Endothelial cell of umbilical vein (primary cell): ENCODE measurements around the gene TMEM121B. TPM values are rescaled to one million over a fixed set of nuclear protein-coding genes. Genes with fewer than 3 reads are reported as not detected.

Experiments
- BruUV-seq: library from RNA; stranded (reverse); fragments of 400-500 nt; replicated peaks from 2 replicates; lab custom pipeline; 2021; lab: Mats Ljungman, UMichigan
- CTCF ChIA-PET: fragments of 300-600, 350-600 bp; sonication (Branson Sonifier 250); formaldehyde crosslinking; loops from one replicate; lab custom pipeline; 2021; ENCODE audit warnings: antibody characterized with exemption, inconsistent platforms; lab: Charles Lee
- POLR2A ChIA-PET: fragments of 300-600, 350-600 bp; sonication (Branson Sonifier 250); formaldehyde crosslinking; loops from one replicate; lab custom pipeline; 2021; ENCODE audit warnings: antibody characterized with exemption, inconsistent platforms; lab: Charles Lee
- DNase-seq: peaks from one replicate; pipeline ENCODE4 v3.0.0-alpha.2; 2011; ENCODE audit warnings: low read depth, low spot score
- FAIRE-seq: peaks from 2 replicates; lab custom pipeline; 2011; peaks lifted over from hg19 to GRCh38; lab: Jason Lieb, UNC
- H2AFZ ChIP-seq: 2 replicates; pipeline ENCODE4 v1.6.0; 2012; ENCODE audit warnings: low read depth, low read length, control low read depth, inconsistent platforms
- H3K27ac ChIP-seq: 2 replicates; pipeline ENCODE4 v1.5.1; 2011; ENCODE audit warnings: low read depth, mild to moderate bottlenecking, control low read depth, low read length, moderate library complexity; ENCODE audit not compliant: insufficient read depth
- H3K27me3 ChIP-seq, 2 experiments: 2 replicates each; pipeline versions ENCODE4 v1.6.0 to v1.6.1; 2011; ENCODE audit warnings: low read length in 2 of 2, mixed read lengths in 1 of 2; ENCODE audit not compliant: control insufficient read depth in 2 of 2, insufficient read depth in 2 of 2
- H3K36me3 ChIP-seq, 2 experiments: 2 replicates in 1 of 2; 3 replicates in 1 of 2; pipeline ENCODE4 v1.5.1; 2011; ENCODE audit warnings: low read length in 2 of 2, mild to moderate bottlenecking in 1 of 2, moderate library complexity in 1 of 2; ENCODE audit not compliant: control insufficient read depth in 2 of 2, insufficient read depth in 2 of 2; ENCODE audit errors: extremely low read depth in 1 of 2
- H3K4me1 ChIP-seq: 3 replicates; pipeline ENCODE4 v1.5.1; 2011; ENCODE audit warnings: mild to moderate bottlenecking, low read length; ENCODE audit not compliant: control insufficient read depth, insufficient read depth; ENCODE audit errors: extremely low read depth
- H3K4me2 ChIP-seq: 2 replicates; pipeline ENCODE4 v1.6.1; 2011; ENCODE audit warnings: low read length, control low read depth, mixed read lengths; ENCODE audit not compliant: insufficient read depth
- H3K4me3 ChIP-seq, 3 experiments: fragments of 200-600 bp in 1 of 3; sonication (generic), shearing (Covaris generic) in 1 of 3; replicated peaks in 1 of 3; 2 replicates each; pipeline ENCODE4 v1.5.1; 2011 to 2016; ENCODE audit warnings: control low read depth in 3 of 3, low read length in 3 of 3, mild to moderate bottlenecking in 2 of 3, inconsistent platforms in 1 of 3, low read depth in 1 of 3, moderate library complexity in 1 of 3; ENCODE audit not compliant: insufficient read depth in 1 of 3
- H3K79me2 ChIP-seq: 2 replicates; pipeline ENCODE4 v1.6.0; 2012; ENCODE audit warnings: low read length, inconsistent platforms; ENCODE audit not compliant: control insufficient read depth, insufficient read depth
- H3K9ac ChIP-seq: replicated peaks from 2 replicates; pipeline ENCODE3; 2011; ENCODE audit warnings: low read length, control low read depth; ENCODE audit not compliant: insufficient read depth; ENCODE audit errors: extremely low read depth
- H3K9me1 ChIP-seq: replicated peaks from 3 replicates; pipeline ENCODE4 v1.6.0; 2011; ENCODE audit warnings: mild to moderate bottlenecking, low read length; ENCODE audit not compliant: control insufficient read depth, insufficient read depth; ENCODE audit errors: extremely low read depth
- H3K9me3 ChIP-seq: replicated peaks from 2 replicates; pipeline ENCODE4 v1.5.1; 2012; ENCODE audit warnings: low read length, inconsistent platforms; ENCODE audit not compliant: control insufficient read depth, insufficient read depth
- H4K20me1 ChIP-seq: replicated peaks from 2 replicates; pipeline ENCODE3; 2011; ENCODE audit warnings: mild to moderate bottlenecking, low read length; ENCODE audit not compliant: control insufficient read depth, insufficient read depth; ENCODE audit errors: extremely low read depth
- CTCF ChIP-seq, 2 donors: IDR thresholded peaks; 1 replicate in 1 of 2; 2 replicates in 1 of 2; pipeline ENCODE4 v1.5.1; 2011; ENCODE audit warnings: low read length in 2 of 2, mild to moderate bottlenecking in 2 of 2, moderate library complexity in 2 of 2, control low read depth in 1 of 2, inconsistent platforms in 1 of 2, low read depth in 1 of 2; ENCODE audit not compliant: insufficient read depth in 1 of 2; ENCODE audit errors: extremely low read depth in 1 of 2
- EZH2 ChIP-seq: IDR thresholded peaks from 2 replicates; pipeline ENCODE4 v1.6.1; 2012; ENCODE audit warnings: borderline replicate concordance, low read depth, mild to moderate bottlenecking, moderate library complexity, low read length, inconsistent platforms; ENCODE audit not compliant: severe bottlenecking
- FOS ChIP-seq: IDR thresholded peaks from 2 replicates; pipeline ENCODE4 v1.6.1; 2011; ENCODE audit warnings: mild to moderate bottlenecking, low read length, moderate library complexity, borderline replicate concordance; ENCODE audit not compliant: insufficient read depth
- GATA2 ChIP-seq: IDR thresholded peaks from 2 replicates; pipeline ENCODE4 v1.7.0; 2011; ENCODE audit warnings: low read depth, mild to moderate bottlenecking, moderate library complexity, mixed read lengths, low read length; ENCODE audit not compliant: insufficient read length, insufficient read depth
- JUN ChIP-seq: IDR thresholded peaks from 2 replicates; pipeline ENCODE4 v1.6.1; 2011; ENCODE audit warnings: borderline replicate concordance, low read depth; ENCODE audit not compliant: insufficient read length, insufficient read depth
- MAX ChIP-seq: IDR thresholded peaks from 2 replicates; pipeline ENCODE4 v1.6.1; 2011; ENCODE audit not compliant: insufficient read depth, insufficient read length
- MYC ChIP-seq: IDR thresholded peaks from one replicate; pipeline ENCODE4 v1.6.1; 2011; ENCODE audit warnings: mild to moderate bottlenecking, low read depth, low read length
- POLR2A ChIP-seq: IDR thresholded peaks from 2 replicates; pipeline ENCODE4 v1.6.1; 2012; ENCODE audit warnings: low read depth, mild to moderate bottlenecking, control low read depth, low read length
- POLR2AphosphoS5 ChIP-seq: IDR thresholded peaks from 2 replicates; pipeline ENCODE4 v1.6.1; 2012; ENCODE audit warnings: low read depth, mild to moderate bottlenecking, control low read depth, low read length, moderate library complexity; ENCODE audit not compliant: insufficient read depth
- dilution Hi-C: fragments of 300-500 bp; cut with MboI; formaldehyde crosslinking; loops from one replicate; pipeline ENCODE4 v1.15.0; 2019; ENCODE audit warnings: low sequenced_read_pairs; ENCODE audit not compliant: extremely low pct_ligation_motif_present
- intact Hi-C: fragments of 100-400 bp; cut with micrococcal nuclease; formaldehyde crosslinking; loops from one replicate; pipeline ENCODE4 v1.10.0; 2022
- polyA plus RNA-seq, 4 experiments: library from polyadenylated mRNA; depleted of rRNA in 3 of 4; stranded (reverse) in 3 of 4; unstranded in 1 of 4; fragments of >200 nt; gene quantifications; 2 replicates each; pipeline versions ENCODE4 v1.2.1 to v1.2.3, GENCODE V29; 2011 to 2012; ENCODE audit warnings: missing spikeins in 1 of 4
- total RNA-seq: library from RNA; stranded (reverse); gene quantifications from 2 replicates; pipeline ENCODE4 v1.2.3, GENCODE V29; 2021

Gene TMEM121B
- total and polyA plus RNA-seq, 2 donors (not counting 3 experiments of a cell fraction or from before 2014, with no cell fraction given) = 0.18 to 0.33 TPM

- no peak for DNase-seq
- no peak for FAIRE-seq
- CTCF ChIA-PET = interaction anchor here (0.8 to 1.1 kb wide), 2 partner anchors 12 to 26 kb away, joined by 3 to 4 read pairs; no protein-coding TSS in a partner anchor
- Histone ChIP-seq H3K79me2 (no peaks in the 10 kb centered on the region), H2AFZ (no peak overlapping the region), H4K20me1 (no peaks in the 10 kb centered on the region), H3K4me3 (no peak overlapping the region), H3K9me3 (no peaks in the 10 kb centered on the region), H3K9ac (no peak overlapping the region), H3K36me3 (peaks cover 0 to 23% of the 10 kb centered on the region in 2 experiments), H3K4me1 (no peaks in the 10 kb centered on the region), H3K27ac (no peak overlapping the region), H3K4me2 (no peak overlapping the region), H3K27me3 (no peaks in the 10 kb centered on the region), H3K9me1 (no peaks in the 10 kb centered on the region)
- intact Hi-C loops (no loop called here), dilution Hi-C loops (no loop called here)
- TF ChIP-seq POLR2AphosphoS5 = no peak
- no peak for TF ChIP-seq CTCF (IDR thresholded peaks at IDR 0.05; ENCODE audit: extremely low read depth in 1 of 2, insufficient read depth in 1 of 2, low read depth in 1 of 2, low read length in 2 of 2)
- TF ChIP-seq MAX = no peak
- TF ChIP-seq EZH2 = no peak
- no peak for TF ChIP-seq GATA2
- no peak for TF ChIP-seq MYC
- no peak for TF ChIP-seq POLR2A
- TF ChIP-seq JUN = no peak
- TF ChIP-seq FOS = no peak
- BruUV-seq = no TSS peak
- POLR2A ChIA-PET = no interaction called here
These were observed 24.0 kb upstream of the TMEM121B start for GRCh38 chr22:17145021-17145680.
